Erythroblast (primary cell): ENCODE data around the gene INSYN2B.

Experiments used
- GATA1 ChIP-seq: IDR thresholded peaks from 2 replicates; pipeline ENCODE4 v1.6.1; 2011; ENCODE audit warnings: low read depth, mild to moderate bottlenecking, control low read depth, low read length, moderate library complexity
- POLR2A ChIP-seq: IDR thresholded peaks from 2 replicates; pipeline ENCODE4 v1.6.1; 2011; ENCODE audit warnings: mild to moderate bottlenecking, low read length

DNA sequence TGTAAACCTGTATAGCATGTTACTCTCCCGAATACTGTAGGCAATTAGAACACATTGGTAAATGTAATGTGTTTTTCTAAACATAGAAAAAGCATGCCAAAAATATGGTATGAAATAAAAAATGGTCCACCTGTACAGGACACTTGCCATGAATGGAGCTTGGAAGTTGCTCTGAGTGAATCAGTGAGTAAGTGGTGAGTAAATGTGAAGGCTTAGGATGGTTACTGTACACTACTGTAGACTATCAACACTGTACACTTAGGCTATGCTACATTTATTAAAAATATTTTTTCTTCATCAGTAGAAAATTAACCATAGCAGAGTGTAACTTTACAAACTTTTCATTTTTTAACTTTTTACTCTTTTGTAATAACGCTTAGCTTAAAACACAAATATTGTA is 41.9 kb downstream of the INSYN2B start:
- TF ChIP-seq POLR2A (no peak), GATA1 (no peak)
